Astrocyte (in vitro differentiated cells and primary cell): ENCODE measurements around the gene NTN1. TPM values are rescaled to one million over a fixed set of nuclear protein-coding genes. Genes with fewer than 3 reads are reported as not detected.

Experiments used
- DNase-seq: peaks from one replicate; pipeline ENCODE4 v3.0.0-alpha.2; 2010; ENCODE audit warnings: low read depth
- FAIRE-seq: peaks from 2 replicates; lab custom pipeline; 2011; peaks lifted over from hg19 to GRCh38; lab: Jason Lieb, UNC
- H2AFZ ChIP-seq: 2 replicates; pipeline ENCODE4 v1.6.0; 2012; ENCODE audit warnings: low read depth, low read length, inconsistent platforms
- H3K27ac ChIP-seq: 2 replicates; pipeline ENCODE4 v1.5.1; 2011; ENCODE audit warnings: low read depth, low read length, inconsistent platforms
- H3K27me3 ChIP-seq: 2 replicates; pipeline ENCODE4 v1.6.0; 2011; ENCODE audit warnings: low read length, inconsistent platforms; ENCODE audit not compliant: insufficient read depth
- H3K36me3 ChIP-seq: 2 replicates; pipeline ENCODE4 v1.5.1; 2011; ENCODE audit warnings: low read length, inconsistent platforms; ENCODE audit not compliant: insufficient read depth
- H3K4me1 ChIP-seq: 2 replicates; pipeline ENCODE4 v1.5.1; 2011; ENCODE audit warnings: low read length, inconsistent platforms; ENCODE audit not compliant: insufficient read depth
- H3K4me2 ChIP-seq: 2 replicates; pipeline ENCODE4 v1.6.0; 2012; ENCODE audit warnings: low read length, inconsistent platforms
- H3K4me3 ChIP-seq: 2 replicates; pipeline ENCODE4 v1.5.1; 2011; ENCODE audit warnings: low read depth, mild to moderate bottlenecking, low read length, inconsistent platforms; ENCODE audit not compliant: insufficient read depth
- H3K79me2 ChIP-seq: 2 replicates; pipeline ENCODE4 v1.6.0; 2012; ENCODE audit warnings: mild to moderate bottlenecking, low read length, inconsistent platforms; ENCODE audit not compliant: insufficient read depth
- H3K9ac ChIP-seq: 2 replicates; pipeline ENCODE4 v1.6.0; 2012; ENCODE audit warnings: mild to moderate bottlenecking, low read length, inconsistent platforms
- H3K9me3 ChIP-seq: 2 replicates; pipeline ENCODE4 v1.5.1; 2012; ENCODE audit warnings: low read depth, mild to moderate bottlenecking, low read length, inconsistent platforms; ENCODE audit not compliant: insufficient read depth
- H4K20me1 ChIP-seq: 2 replicates; pipeline ENCODE4 v1.6.0; 2012; ENCODE audit warnings: low read length, inconsistent platforms; ENCODE audit not compliant: insufficient read depth
- H3K27ac Mint-ChIP-seq: one replicate; pipeline ENCODE4 v1.8.0; 2021; ENCODE audit warnings: mild to moderate bottlenecking, mixed read lengths; ENCODE audit not compliant: unreplicated experiment
- H3K27me3 Mint-ChIP-seq: one replicate; pipeline ENCODE4 v1.8.0; 2021; ENCODE audit warnings: low read depth, mixed read lengths; ENCODE audit not compliant: unreplicated experiment
- H3K36me3 Mint-ChIP-seq: one replicate; pipeline ENCODE4 v1.8.0; 2021; ENCODE audit warnings: low read depth, mixed read lengths; ENCODE audit not compliant: unreplicated experiment
- H3K4me1 Mint-ChIP-seq: one replicate; pipeline ENCODE4 v1.8.0; 2021; ENCODE audit warnings: low read depth, mixed read lengths; ENCODE audit not compliant: unreplicated experiment
- H3K4me3 Mint-ChIP-seq: one replicate; pipeline ENCODE4 v1.8.0; 2021; ENCODE audit warnings: mild to moderate bottlenecking, moderate library complexity, mixed read lengths; ENCODE audit not compliant: unreplicated experiment
- H3K9me3 Mint-ChIP-seq: one replicate; pipeline ENCODE4 v1.8.0; 2021; ENCODE audit warnings: mild to moderate bottlenecking, mixed read lengths; ENCODE audit not compliant: unreplicated experiment
- CTCF ChIP-seq: IDR thresholded peaks from 2 replicates; pipeline ENCODE4 v1.5.1; 2011; ENCODE audit warnings: low read depth, mild to moderate bottlenecking, inconsistent platforms, low read length, moderate library complexity; ENCODE audit not compliant: insufficient read depth
- EZH2 ChIP-seq: IDR thresholded peaks from 2 replicates; pipeline ENCODE4 v1.6.1; 2012; ENCODE audit warnings: mild to moderate bottlenecking, low read length, inconsistent platforms; ENCODE audit not compliant: insufficient read depth
- total RNA-seq: library from RNA; stranded (reverse); gene quantifications from 2 replicates; pipeline ENCODE4 v1.2.1, GENCODE V29; 2021

The NTN1 gene
- total RNA-seq, 1 donor from 2014 or later = 9.8 TPM

- Histone ChIP-seq H3K4me3 (no peak overlapping the region), H3K4me1 (peaks cover 3% of the 10 kb centered on the region), H3K36me3 (no peaks in the 10 kb centered on the region), H3K9me3 (no peaks in the 10 kb centered on the region), H2AFZ (no peak overlapping the region), H3K27me3 (peaks cover 13% of the 10 kb centered on the region), H4K20me1 (no peaks in the 10 kb centered on the region), H3K4me2 (no peak overlapping the region), H3K79me2 (no peaks in the 10 kb centered on the region), H3K27ac (no peak overlapping the region), H3K9ac (no peak overlapping the region)
- H3K9me3 Mint-ChIP-seq = no peaks in the 10 kb centered on the region
- peaks cover 7% of the 10 kb centered on the region for H3K4me1 Mint-ChIP-seq
- no peak overlapping the region for H3K4me3 Mint-ChIP-seq
- TF ChIP-seq CTCF (peak; percentile 96), EZH2 (no peak)
- FAIRE-seq (no peak), DNase-seq (peak; percentile 17)
- H3K36me3 Mint-ChIP-seq = no peaks in the 10 kb centered on the region
- H3K27ac Mint-ChIP-seq = no peak overlapping the region
- peaks cover 11% of the 10 kb centered on the region for H3K27me3 Mint-ChIP-seq
Observed at GRCh38 chr17:8997994-8998628, 23.2 kb upstream of the NTN1 start.

- Histone ChIP-seq H3K27me3 (peaks cover 27% of the 10 kb centered on the region), H3K36me3 (no peaks in the 10 kb centered on the region), H3K79me2 (no peaks in the 10 kb centered on the region), H2AFZ (no peak overlapping the region), H3K4me2 (no peak overlapping the region), H3K27ac (no peak overlapping the region), H4K20me1 (no peaks in the 10 kb centered on the region), H3K4me3 (no peak overlapping the region), H3K9ac (no peak overlapping the region), H3K4me1 (peaks cover 3% of the 10 kb centered on the region), H3K9me3 (no peaks in the 10 kb centered on the region)
- TF ChIP-seq CTCF (no peak), EZH2 (no peak)
- H3K36me3 Mint-ChIP-seq = no peaks in the 10 kb centered on the region
- peaks cover 36% of the 10 kb centered on the region for H3K27me3 Mint-ChIP-seq
- H3K27ac Mint-ChIP-seq = no peak overlapping the region
- H3K4me1 Mint-ChIP-seq = peaks cover 2% of the 10 kb centered on the region
- FAIRE-seq = no peak
- no peak overlapping the region for H3K4me3 Mint-ChIP-seq
- no peaks in the 10 kb centered on the region for H3K9me3 Mint-ChIP-seq
- DNase-seq = no peak
Observed at GRCh38 chr17:9001559-9001958, 19.8 kb upstream of the NTN1 start.

GRCh38 chr17:9002227-9002605 lies 19.1 kb upstream of the NTN1 start:
- Histone ChIP-seq H3K79me2 (no peaks in the 10 kb centered on the region), H3K27me3 (peaks cover 27% of the 10 kb centered on the region), H3K9ac (no peak overlapping the region), H3K4me3 (no peak overlapping the region), H2AFZ (no peak overlapping the region), H3K4me1 (peaks cover 3% of the 10 kb centered on the region), H3K4me2 (no peak overlapping the region), H3K27ac (no peak overlapping the region), H4K20me1 (no peaks in the 10 kb centered on the region), H3K36me3 (no peaks in the 10 kb centered on the region), H3K9me3 (no peaks in the 10 kb centered on the region)
- no peak for DNase-seq
- Mint-ChIP-seq H3K27me3 (peaks cover 43% of the 10 kb centered on the region), H3K27ac (no peak overlapping the region), H3K9me3 (no peaks in the 10 kb centered on the region), H3K4me1 (peaks cover 2% of the 10 kb centered on the region), H3K4me3 (peak overlapping the region; percentile 61), H3K36me3 (no peaks in the 10 kb centered on the region)
- TF ChIP-seq CTCF (no peak), EZH2 (no peak)
- FAIRE-seq = no peak
